Small intestine (tissue), 7 donors: ENCODE measurements around the gene KCNJ11. TPM values are rescaled to one million over a fixed set of nuclear protein-coding genes. Genes with fewer than 3 reads are reported as not detected.
A peak's percentile ranks its signal among the peaks of the same experiment; 100 is the strongest.

ENCODE experiments used
- DNase-seq, 2 donors: peaks; one replicate each; pipeline versions ENCODE4 v3.0.0 to v3.0.0-alpha.2; 2013
- FAIRE-seq: peaks from 2 replicates; lab custom pipeline; 2012; peaks lifted over from hg19 to GRCh38; lab: Jason Lieb, UNC
- H3K27ac ChIP-seq, 3 donors: one replicate each; pipeline ENCODE4 v1.5.1; 2013; ENCODE audit warnings: low read length in 2 of 3, mild to moderate bottlenecking in 2 of 3, control low read depth in 1 of 3, inconsistent platforms in 1 of 3, low read depth in 1 of 3, moderate library complexity in 1 of 3
- H3K27me3 ChIP-seq, 3 donors: one replicate each; pipeline ENCODE4 v1.6.1; 2013; ENCODE audit warnings: low read length in 3 of 3, inconsistent platforms in 1 of 3; ENCODE audit not compliant: control insufficient read depth in 3 of 3, insufficient read depth in 3 of 3
- H3K36me3 ChIP-seq, 3 donors: one replicate each; pipeline ENCODE4 v1.6.1; 2013; ENCODE audit warnings: low read length in 3 of 3, inconsistent platforms in 1 of 3, low read depth in 1 of 3, mild to moderate bottlenecking in 1 of 3, moderate library complexity in 1 of 3; ENCODE audit not compliant: control insufficient read depth in 3 of 3, insufficient read depth in 2 of 3
- H3K4me1 ChIP-seq, 3 donors: one replicate each; pipeline ENCODE4 v1.6.1; 2013; ENCODE audit warnings: low read length in 2 of 3, inconsistent platforms in 1 of 3, low read depth in 1 of 3, mild to moderate bottlenecking in 1 of 3, moderate library complexity in 1 of 3; ENCODE audit not compliant: control insufficient read depth in 3 of 3, insufficient read depth in 2 of 3
- H3K4me3 ChIP-seq, 3 donors: one replicate each; pipeline ENCODE4 v1.5.1; 2013; ENCODE audit warnings: low read length in 3 of 3, control low read depth in 1 of 3, inconsistent platforms in 1 of 3, low read depth in 1 of 3, mild to moderate bottlenecking in 1 of 3, moderate library complexity in 1 of 3
- H3K9me3 ChIP-seq, 2 donors: one replicate each; pipeline ENCODE4 v1.6.1; 2013; ENCODE audit warnings: low read depth in 1 of 2, low read length in 1 of 2; ENCODE audit not compliant: control insufficient read depth in 2 of 2, insufficient read depth in 1 of 2
- WGBS, 3 donors: extraction: QIAGEN DNeasy Blood & Tissue Kit; methylation state at CpG; one replicate each; pipeline ENCODE4 v1.1.7; 2013; 5-methylcytosine and 5-hydroxymethylcytosine counted together
- polyA plus RNA-seq, 4 donors: library from polyadenylated mRNA; stranded (reverse) in 3 of 4; unstranded in 1 of 4; fragments of 200-250 nt in 3 of 4; fragments of 120-200 nt in 1 of 4; gene quantifications; one replicate each; pipeline versions ENCODE4 v1.2.1 to v1.2.3, GENCODE V29; 2013
- donor health status: healthy with polysubstance abuse.
- donor health status: control.
- donor health status: control.
- donor health status: Bipolar disorder and iron deficiency.
- donor health status: healthy.

Gene KCNJ11
- polyA plus RNA-seq, 4 donors = 1.9 to 3.7 TPM; not detected in 2

DNA sequence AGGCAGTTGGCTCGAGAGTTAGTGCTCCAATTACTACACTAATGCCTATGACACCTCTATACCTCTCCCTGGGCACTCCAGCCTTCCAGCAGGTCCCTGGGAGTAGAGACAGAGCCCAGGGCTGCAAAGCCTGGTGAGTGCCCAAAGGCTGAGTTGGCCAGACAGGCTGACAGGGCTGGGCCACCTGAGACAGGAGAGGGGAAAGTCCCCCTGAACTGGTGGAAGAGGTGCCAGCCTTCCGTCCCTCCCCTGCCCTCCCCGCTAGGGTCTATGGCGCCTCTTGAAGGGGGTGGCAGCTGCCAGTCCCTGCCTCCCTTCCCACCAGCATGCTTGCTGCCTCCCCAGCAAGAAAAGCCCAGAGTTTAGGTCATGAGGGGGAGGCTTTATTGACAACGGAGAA lies 3.0 kb downstream of the KCNJ11 start:
- Histone ChIP-seq H3K4me1 (peaks cover 0 to 4% (median 0%) of the 10 kb centered on the region in 3 donors), H3K4me3 (no peak overlapping the region), H3K9me3 (no peaks in the 10 kb centered on the region), H3K36me3 (peaks cover 0 to 31% (median 5%) of the 10 kb centered on the region in 3 donors), H3K27ac (no peak overlapping the region), H3K27me3 (no peaks in the 10 kb centered on the region)
- DNase-seq (no peak), FAIRE-seq (no peak)
- WGBS, 3 donors = 74 to 81% (median 80%) methylated on average over 5 of the region's 5 CpGs

DNA sequence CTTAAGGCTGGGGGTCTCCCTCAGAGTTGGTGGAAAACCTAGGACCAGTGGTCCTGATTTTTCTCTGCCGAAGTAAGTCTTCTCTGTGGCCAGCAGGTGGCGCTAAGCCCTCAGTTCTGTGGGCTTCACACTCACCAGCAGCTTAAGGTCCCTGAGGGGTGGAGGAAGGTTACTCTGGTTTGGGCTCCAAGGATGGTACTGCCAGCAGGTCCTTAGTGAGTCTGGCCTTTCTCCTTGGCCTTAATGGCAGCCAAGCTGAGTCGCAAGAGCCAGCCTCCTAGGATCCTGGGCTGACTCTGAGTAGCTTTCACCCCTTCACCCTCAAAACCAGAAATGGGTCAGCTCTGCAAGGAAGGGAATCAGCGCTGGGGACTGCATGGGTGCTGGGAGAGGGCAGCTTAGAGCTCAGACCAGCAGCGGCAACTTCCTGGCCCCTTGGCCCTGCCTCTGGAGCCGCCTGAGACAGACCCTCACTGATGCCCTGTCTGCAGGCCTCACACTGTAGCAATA lies 4.4 kb downstream of the KCNJ11 start:
- Histone ChIP-seq H3K27me3 (no peaks in the 10 kb centered on the region), H3K27ac (no peak overlapping the region), H3K9me3 (no peaks in the 10 kb centered on the region), H3K36me3 (peaks cover 0 to 42% (median 5%) of the 10 kb centered on the region in 3 donors), H3K4me3 (no peak overlapping the region), H3K4me1 (no peaks in the 10 kb centered on the region)
- WGBS, 3 donors = 46 to 50% (median 47%) methylated on average over 6 of the region's 6 CpGs
- no peak for FAIRE-seq
- DNase-seq = peak; percentile 83 to 85

DNA sequence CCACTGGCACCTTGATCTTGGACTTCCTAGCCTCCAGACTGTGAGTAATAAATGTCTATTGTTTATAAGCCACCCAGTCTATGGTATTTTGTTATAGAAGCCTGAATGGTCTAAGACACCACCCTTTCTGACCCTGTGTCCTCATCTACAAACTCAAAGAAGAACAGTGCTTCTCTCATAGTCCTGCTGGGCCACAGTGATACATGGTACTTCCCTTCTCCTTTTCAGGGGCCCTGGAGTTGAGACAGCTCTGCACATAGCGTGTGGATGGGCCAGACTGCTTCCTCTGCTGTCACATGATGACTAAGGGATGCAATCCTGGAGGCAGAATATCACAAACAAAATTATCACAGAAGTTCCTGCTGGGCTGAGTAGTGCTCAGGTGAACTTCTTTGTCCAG lies 5.0 kb downstream of the KCNJ11 start:
- Histone ChIP-seq H3K27ac (no peak overlapping the region), H3K4me3 (no peak overlapping the region), H3K4me1 (no peaks in the 10 kb centered on the region), H3K27me3 (no peaks in the 10 kb centered on the region), H3K36me3 (peaks cover 0 to 47% (median 8%) of the 10 kb centered on the region in 3 donors), H3K9me3 (peaks cover 0 to 5% of the 10 kb centered on the region in 2 donors)
- no peak for FAIRE-seq
- 88 to 100% (median 94%) methylated on average over 1 of the region's 1 CpG for WGBS, 3 donors
- no peak for DNase-seq

DNA sequence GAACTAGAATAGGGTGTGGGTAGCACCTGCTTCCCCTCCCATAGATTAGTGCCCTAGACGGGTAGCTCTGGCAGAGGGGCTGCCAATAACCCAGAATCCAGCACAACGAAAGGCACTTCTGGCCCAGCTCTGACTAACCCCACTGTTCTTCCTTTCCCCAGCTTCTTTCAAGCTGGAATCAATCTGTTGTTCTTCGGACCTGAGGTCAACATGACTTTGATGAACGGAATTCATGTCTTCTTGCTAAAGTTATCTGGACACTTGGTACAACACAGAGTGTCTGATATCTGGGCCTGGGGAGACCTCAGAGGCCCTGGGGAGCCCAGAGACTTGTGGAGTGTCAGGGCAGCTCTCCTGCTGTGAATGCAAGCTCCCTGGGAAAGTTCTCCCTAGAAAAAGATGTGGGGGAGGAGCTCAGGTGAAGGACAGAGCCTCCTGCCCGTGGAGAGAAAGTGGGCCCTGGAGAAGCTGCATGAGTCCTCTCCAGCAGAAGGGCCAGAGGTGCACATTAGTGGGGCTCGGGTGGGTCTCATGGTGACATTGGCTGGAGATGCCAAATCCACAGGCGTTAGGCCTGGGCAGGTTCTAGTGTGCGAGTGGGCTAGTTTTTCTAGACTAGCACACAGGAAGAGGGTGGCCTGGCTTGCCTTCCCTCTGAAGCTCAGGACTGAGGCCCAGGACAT lies 6.3 kb downstream of the KCNJ11 start:
- Histone ChIP-seq H3K4me3 (no peak overlapping the region), H3K27ac (no peak overlapping the region), H3K9me3 (peaks cover 0 to 9% of the 10 kb centered on the region in 2 donors), H3K36me3 (peaks cover 0 to 49% (median 11%) of the 10 kb centered on the region in 3 donors), H3K27me3 (no peaks in the 10 kb centered on the region), H3K4me1 (no peaks in the 10 kb centered on the region)
- FAIRE-seq (no peak), DNase-seq (no peak)
- 69 to 80% (median 74%) methylated on average over 8 of the region's 8 CpGs for WGBS, 3 donors

DNA sequence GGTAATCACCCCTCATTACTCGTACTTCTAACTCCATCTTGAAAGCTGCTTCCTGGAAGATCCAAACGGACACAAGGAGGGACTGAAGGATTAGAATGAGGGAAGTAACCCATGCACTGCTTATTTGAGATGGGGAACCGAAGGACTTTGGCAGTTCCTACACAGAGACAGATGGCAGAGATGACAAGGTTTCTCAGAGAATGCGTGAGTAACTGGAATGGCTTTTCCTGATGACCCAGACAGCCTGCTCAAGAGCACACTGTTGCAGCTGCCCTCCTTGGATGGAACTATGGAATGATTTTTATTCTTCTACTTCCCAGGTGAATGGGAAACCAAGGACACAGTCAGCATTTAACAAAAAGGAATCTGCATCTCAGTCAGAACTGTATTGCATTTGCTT lies 7.3 kb downstream of the KCNJ11 start:
- 66 to 78% (median 76%) methylated on average over 4 of the region's 4 CpGs for WGBS, 3 donors
- Histone ChIP-seq H3K27me3 (no peaks in the 10 kb centered on the region), H3K27ac (no peak overlapping the region), H3K4me1 (no peaks in the 10 kb centered on the region), H3K4me3 (no peak overlapping the region), H3K9me3 (peaks cover 0 to 9% of the 10 kb centered on the region in 2 donors), H3K36me3 (peaks cover 0 to 46% (median 13%) of the 10 kb centered on the region in 3 donors)
- DNase-seq = no peak
- no peak for FAIRE-seq

DNA sequence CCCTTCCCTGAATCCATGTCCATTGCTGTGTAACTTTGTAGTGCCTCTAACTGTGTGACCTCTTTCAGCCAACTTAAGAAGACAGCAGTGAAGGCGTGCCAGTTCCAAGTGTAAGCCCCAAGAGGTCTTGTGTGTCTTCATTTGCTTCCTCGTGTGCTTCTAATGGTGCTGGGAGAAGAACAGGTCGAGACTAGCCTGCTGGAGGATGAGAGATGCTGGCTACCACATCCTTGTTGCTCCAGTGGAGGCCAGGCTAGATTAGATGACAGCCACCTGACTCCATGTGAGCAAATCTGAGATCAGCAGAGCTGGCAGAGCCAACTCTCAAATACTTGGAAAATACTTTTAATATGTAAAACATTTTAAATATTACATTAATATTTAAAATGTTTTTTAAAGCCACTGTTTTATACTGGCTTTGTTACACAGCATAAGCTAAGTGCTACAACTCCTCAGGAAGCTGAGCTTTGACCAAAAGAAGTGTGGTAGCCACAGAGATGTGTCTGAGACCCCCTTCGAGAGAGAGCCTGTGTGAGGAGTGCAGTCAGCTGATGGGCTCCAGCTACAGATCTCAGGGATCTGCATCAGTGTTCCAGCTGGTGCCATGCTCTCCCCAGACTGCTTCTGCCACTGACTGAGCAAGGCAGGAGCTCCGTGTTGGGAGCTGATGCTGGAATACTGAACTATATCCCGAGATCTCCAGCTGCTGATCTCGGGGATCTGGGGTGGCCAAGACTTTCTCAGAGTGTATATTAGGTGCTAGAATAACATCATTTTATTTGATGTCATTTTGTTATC lies 8.9 kb downstream of the KCNJ11 start:
- H3K27me3 ChIP-seq = no peaks in the 10 kb centered on the region
- H3K27ac ChIP-seq = no peak overlapping the region
- DNase-seq = no peak
- no peak overlapping the region for H3K4me3 ChIP-seq
- peaks cover 0 to 9% of the 10 kb centered on the region in 2 donors for H3K9me3 ChIP-seq
- WGBS, 3 donors = 87 to 92% (median 87%) methylated on average over 7 of the region's 7 CpGs
- FAIRE-seq = no peak
- no peaks in the 10 kb centered on the region for H3K4me1 ChIP-seq
- H3K36me3 ChIP-seq = peaks cover 0 to 42% (median 17%) of the 10 kb centered on the region in 3 donors

DNA sequence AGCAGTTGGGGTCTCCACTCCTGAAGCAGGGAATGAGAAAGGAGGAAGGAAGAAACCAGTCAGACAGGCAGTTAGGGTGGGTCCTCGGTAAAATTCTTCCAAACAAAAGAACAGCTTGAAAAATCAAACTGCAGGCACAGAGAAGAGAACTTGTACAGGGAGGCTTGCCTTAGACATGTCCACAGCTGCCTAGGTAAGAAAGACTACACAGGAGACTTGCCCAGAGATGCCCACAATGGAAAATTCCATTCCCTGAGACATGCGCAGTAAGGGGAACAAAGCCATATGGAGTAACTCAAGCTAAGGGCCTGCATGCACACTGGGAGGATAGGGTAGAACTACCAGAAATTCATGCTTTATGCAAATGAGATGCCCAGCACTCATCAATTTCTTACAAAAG lies 9.8 kb downstream of the KCNJ11 start:
- FAIRE-seq = no peak
- 66 to 79% (median 71%) methylated on average over 2 of the region's 2 CpGs for WGBS, 3 donors

DNA sequence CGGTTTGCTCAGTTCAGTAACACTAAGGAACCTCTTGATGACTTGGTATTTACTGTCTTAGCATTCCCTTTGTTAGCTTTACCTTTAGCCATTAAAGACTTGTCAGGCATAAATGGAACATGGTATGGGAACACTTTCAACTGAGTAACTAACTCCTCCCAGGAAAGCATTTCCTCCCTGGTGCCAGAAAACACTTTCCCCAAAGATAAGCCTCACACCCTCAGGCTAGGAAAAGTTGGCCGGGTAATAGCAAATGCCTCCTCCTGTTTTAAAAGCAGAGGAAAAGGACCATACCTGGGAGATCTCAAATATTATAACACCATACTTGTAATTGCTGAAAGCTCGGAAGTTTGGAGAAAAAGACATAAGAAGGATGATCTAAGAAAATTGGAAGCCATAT lies 12.0 kb downstream of the KCNJ11 start:
- Histone ChIP-seq H3K4me3 (no peak overlapping the region), H3K27ac (no peak overlapping the region), H3K27me3 (no peaks in the 10 kb centered on the region), H3K9me3 (peaks cover 0 to 39% of the 10 kb centered on the region in 2 donors), H3K4me1 (no peaks in the 10 kb centered on the region), H3K36me3 (peaks cover 7 to 49% (median 40%) of the 10 kb centered on the region in 3 donors)
- WGBS, 3 donors = 89 to 95% (median 93%) methylated on average over 3 of the region's 3 CpGs
- FAIRE-seq (no peak), DNase-seq (no peak)

More for the DNA sequence above, 9.8 kb downstream of the KCNJ11 start:
- no peak overlapping the region for H3K4me3 ChIP-seq
- no peak for DNase-seq
- peaks cover 0 to 18% of the 10 kb centered on the region in 2 donors for H3K9me3 ChIP-seq
- no peaks in the 10 kb centered on the region for H3K4me1 ChIP-seq
- no peaks in the 10 kb centered on the region for H3K27me3 ChIP-seq
- H3K27ac ChIP-seq = no peak overlapping the region
- H3K36me3 ChIP-seq = peaks cover 0 to 43% (median 19%) of the 10 kb centered on the region in 3 donors
